Trophoblast cell (in vitro differentiated cells and primary cell): ENCODE results near the gene COPS6.
A peak's percentile ranks its signal among the peaks of the same experiment; 100 is the strongest.

Source experiments
- DNase-seq, 2 donors: peaks; one replicate each; pipeline ENCODE4 v3.0.0-alpha.2; 2016
- H2AFZ ChIP-seq: 2 replicates; pipeline ENCODE4 v1.6.1; 2013; ENCODE audit warnings: low read length, moderate library complexity, mild to moderate bottlenecking; ENCODE audit not compliant: insufficient read depth, poor library complexity
- H2AK5ac ChIP-seq: 2 replicates; pipeline ENCODE4 v1.6.1; 2013; ENCODE audit warnings: mild to moderate bottlenecking, low read length
- H2BK120ac ChIP-seq: 2 replicates; pipeline ENCODE4 v1.6.1; 2013; ENCODE audit warnings: low read length, mild to moderate bottlenecking, moderate library complexity; ENCODE audit not compliant: insufficient read depth, poor library complexity
- H2BK12ac ChIP-seq: 2 replicates; pipeline ENCODE4 v1.6.1; 2013; ENCODE audit warnings: mild to moderate bottlenecking, low read length, moderate library complexity
- H2BK5ac ChIP-seq: 2 replicates; pipeline ENCODE4 v1.6.1; 2013; ENCODE audit warnings: low read length, low read depth, moderate library complexity, mild to moderate bottlenecking; ENCODE audit not compliant: poor library complexity
- H3K14ac ChIP-seq: 2 replicates; pipeline ENCODE4 v1.6.1; 2013; ENCODE audit warnings: mild to moderate bottlenecking, low read length
- H3K18ac ChIP-seq: 2 replicates; pipeline ENCODE4 v1.6.1; 2013; ENCODE audit warnings: mild to moderate bottlenecking, low read length
- H3K23ac ChIP-seq: 2 replicates; pipeline ENCODE4 v1.6.1; 2013; ENCODE audit warnings: low read length
- H3K27ac ChIP-seq: 2 replicates; pipeline ENCODE4 v1.5.1; 2013; ENCODE audit warnings: low read depth, mild to moderate bottlenecking, inconsistent platforms, low read length, moderate library complexity
- H3K27me3 ChIP-seq: 2 replicates; pipeline ENCODE4 v1.6.1; 2013; ENCODE audit warnings: inconsistent platforms, mild to moderate bottlenecking, low read length, moderate library complexity; ENCODE audit not compliant: insufficient read depth
- H3K36me3 ChIP-seq, 2 experiments: 1 replicate in 1 of 2; 2 replicates in 1 of 2; pipeline ENCODE4 v1.6.1; 2013; ENCODE audit warnings: low read length in 2 of 2, mild to moderate bottlenecking in 2 of 2, moderate library complexity in 1 of 2; ENCODE audit not compliant: insufficient read depth in 2 of 2, control insufficient read depth in 1 of 2
- H3K4ac ChIP-seq: 2 replicates; pipeline ENCODE4 v1.6.1; 2013; ENCODE audit warnings: low read depth, mild to moderate bottlenecking, low read length, moderate library complexity
- H3K4me1 ChIP-seq, 2 experiments: 1 replicate in 1 of 2; 2 replicates in 1 of 2; pipeline ENCODE4 v1.6.1; 2013; ENCODE audit warnings: low read length in 2 of 2, mild to moderate bottlenecking in 2 of 2, moderate library complexity in 1 of 2; ENCODE audit not compliant: insufficient read depth in 2 of 2, control insufficient read depth in 1 of 2
- H3K4me2 ChIP-seq: 2 replicates; pipeline ENCODE4 v1.6.1; 2013; ENCODE audit warnings: inconsistent platforms, mild to moderate bottlenecking, low read length, moderate library complexity
- H3K4me3 ChIP-seq: 2 replicates; pipeline ENCODE4 v1.5.1; 2013; ENCODE audit warnings: mild to moderate bottlenecking, low read depth, low read length, inconsistent platforms
- H3K79me1 ChIP-seq: one replicate; pipeline ENCODE4 v1.6.1; 2013; ENCODE audit warnings: low read length
- H3K79me2 ChIP-seq: 2 replicates; pipeline ENCODE4 v1.6.1; 2013; ENCODE audit warnings: low read length, mild to moderate bottlenecking; ENCODE audit not compliant: control insufficient read depth, insufficient read depth, poor library complexity
- H3K9ac ChIP-seq: 2 replicates; pipeline ENCODE4 v1.6.1; 2013; ENCODE audit warnings: mild to moderate bottlenecking, low read length
- H3K9me3 ChIP-seq: 2 replicates; pipeline ENCODE4 v1.6.1; 2013; ENCODE audit warnings: low read depth, mild to moderate bottlenecking, control low read depth, inconsistent platforms, low read length; ENCODE audit not compliant: insufficient read depth
- H4K12ac ChIP-seq: 2 replicates; pipeline ENCODE4 v1.6.1; 2013; ENCODE audit warnings: low read depth, mild to moderate bottlenecking, low read length, moderate library complexity
- H4K8ac ChIP-seq: 2 replicates; pipeline ENCODE4 v1.6.1; 2013; ENCODE audit warnings: low read depth, mild to moderate bottlenecking, low read length, moderate library complexity
- H4K91ac ChIP-seq: one replicate; pipeline ENCODE4 v1.6.1; 2013; ENCODE audit warnings: low read depth, mild to moderate bottlenecking, low read length, moderate library complexity
- WGBS: extraction: QIAGEN DNeasy Blood & Tissue Kit; methylation state at CpG from one replicate; pipeline ENCODE4 v1.1.7; 2013; ENCODE audit warnings: missing lambda C conversion rate; ENCODE audit not compliant: insufficient read length, insufficient coverage; ENCODE audit errors: extremely low coverage; 5-methylcytosine and 5-hydroxymethylcytosine counted together

The COPS6 gene

DNA sequence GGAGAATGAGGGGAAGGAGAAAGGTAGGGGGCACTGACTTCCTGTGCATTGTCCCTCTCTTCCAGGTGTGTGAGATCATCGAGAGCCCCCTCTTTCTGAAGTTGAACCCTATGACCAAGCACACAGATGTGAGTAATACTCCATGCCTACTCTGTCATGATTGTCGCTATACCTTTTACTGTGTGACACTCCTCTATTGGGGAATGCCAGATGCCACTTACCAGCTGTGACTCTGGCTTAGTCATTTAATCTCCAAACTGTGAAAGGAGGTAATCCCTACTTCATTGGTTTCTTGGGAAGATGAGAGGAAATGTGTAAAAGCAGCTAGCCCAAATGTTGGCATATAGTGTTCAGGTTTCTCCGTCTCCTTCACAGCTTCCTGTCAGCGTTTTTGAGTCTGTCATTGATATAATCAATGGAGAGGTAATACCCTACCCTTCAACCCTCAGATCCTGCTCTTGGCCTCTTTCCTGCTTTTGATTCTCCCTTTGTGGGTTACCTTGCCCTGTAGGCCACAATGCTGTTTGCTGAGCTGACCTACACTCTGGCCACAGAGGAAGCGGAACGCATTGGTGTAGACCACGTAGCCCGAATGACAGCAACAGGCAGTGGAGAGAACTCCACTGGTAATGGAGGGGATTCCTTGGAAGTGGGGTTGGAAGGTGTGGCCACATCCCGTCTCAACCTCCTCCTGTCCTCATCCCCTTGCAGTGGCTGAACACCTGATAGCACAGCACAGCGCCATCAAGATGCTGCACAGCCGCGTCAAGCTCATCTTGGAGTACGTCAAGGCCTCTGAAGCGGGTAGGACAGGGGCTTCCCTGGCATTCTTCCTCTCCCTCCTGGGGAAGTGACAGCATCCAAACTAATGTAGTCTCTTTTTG, 2.0 kb downstream of the COPS6 start:
- Histone ChIP-seq H3K14ac (no peak overlapping the region), H3K27me3 (no peaks in the 10 kb centered on the region), H4K12ac (no peak overlapping the region), H2BK12ac (no peak overlapping the region), H2BK5ac (no peak overlapping the region), H3K79me1 (peaks cover 17% of the 10 kb centered on the region), H3K27ac (no peak overlapping the region), H3K9me3 (no peaks in the 10 kb centered on the region), H4K8ac (no peak overlapping the region), H4K91ac (no peak overlapping the region), H3K18ac (no peak overlapping the region), H3K4ac (no peak overlapping the region), H2AFZ (no peak overlapping the region), H3K23ac (peak overlapping the region; percentile 43), H2AK5ac (no peak overlapping the region), H3K36me3 (peaks cover 45 to 54% of the 10 kb centered on the region in 2 experiments), H3K9ac (no peak overlapping the region), H3K79me2 (peaks cover 6% of the 10 kb centered on the region), H2BK120ac (no peak overlapping the region), H3K4me2 (no peak overlapping the region), H3K4me3 (no peak overlapping the region), H3K4me1 (peaks cover 9 to 15% of the 10 kb centered on the region in 2 experiments)
- no peak for DNase-seq
- WGBS = no CpG with 5 or more reads among the region's 14 CpGs

DNA sequence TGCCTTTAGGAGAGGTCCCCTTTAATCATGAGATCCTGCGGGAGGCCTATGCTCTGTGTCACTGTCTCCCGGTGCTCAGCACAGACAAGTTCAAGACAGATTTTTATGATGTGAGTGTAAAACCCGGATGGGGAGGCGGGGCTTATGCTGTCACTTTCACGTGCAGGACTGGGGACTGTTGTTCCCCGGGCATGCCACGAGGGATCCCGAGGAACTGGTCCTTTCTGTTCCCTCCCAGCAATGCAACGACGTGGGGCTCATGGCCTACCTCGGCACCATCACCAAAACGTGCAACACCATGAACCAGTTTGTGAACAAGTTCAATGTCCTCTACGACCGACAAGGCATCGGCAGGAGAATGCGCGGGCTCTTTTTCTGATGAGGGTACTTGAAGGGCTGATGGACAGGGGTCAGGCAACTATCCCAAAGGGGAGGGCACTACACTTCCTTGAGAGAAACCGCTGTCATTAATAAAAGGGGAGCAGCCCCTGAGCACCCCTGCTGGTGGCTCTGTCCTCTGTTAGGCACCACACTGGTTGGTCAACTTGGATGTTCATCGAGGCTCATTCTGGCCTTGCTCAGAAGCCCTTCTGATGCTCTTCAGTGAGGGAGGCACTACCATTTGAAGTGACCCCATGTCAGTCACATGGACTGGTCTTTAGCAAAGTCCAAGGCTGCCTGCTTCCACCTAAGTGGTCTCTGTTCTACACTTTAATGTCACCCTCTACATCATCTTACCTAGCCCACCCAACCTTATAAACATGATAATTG, 2.8 kb downstream of the COPS6 start:
- H3K79me2 ChIP-seq = peaks cover 6% of the 10 kb centered on the region
- no peak overlapping the region for H2BK120ac ChIP-seq
- H3K27me3 ChIP-seq = no peaks in the 10 kb centered on the region
- no peaks in the 10 kb centered on the region for H3K9me3 ChIP-seq
- H3K4me2 ChIP-seq = no peak overlapping the region
- peaks cover 53 to 62% of the 10 kb centered on the region in 2 experiments for H3K36me3 ChIP-seq
- H2BK12ac ChIP-seq = no peak overlapping the region
- H4K91ac ChIP-seq = no peak overlapping the region
- no peak overlapping the region for H3K9ac ChIP-seq
- no peak overlapping the region for H3K27ac ChIP-seq
- H3K14ac ChIP-seq = no peak overlapping the region
- H2AFZ ChIP-seq = no peak overlapping the region
- DNase-seq = peak in 1 of 2 donors; percentile 36
- H3K4ac ChIP-seq = no peak overlapping the region
- H4K12ac ChIP-seq = no peak overlapping the region
- H4K8ac ChIP-seq = no peak overlapping the region
- peaks cover 9 to 15% of the 10 kb centered on the region in 2 experiments for H3K4me1 ChIP-seq
- no peak overlapping the region for H2AK5ac ChIP-seq
- H3K4me3 ChIP-seq = no peak overlapping the region
- WGBS = no CpG with 5 or more reads among the region's 19 CpGs
- H3K79me1 ChIP-seq = peaks cover 17% of the 10 kb centered on the region
- H3K23ac ChIP-seq = no peak overlapping the region
- no peak overlapping the region for H3K18ac ChIP-seq
- H2BK5ac ChIP-seq = no peak overlapping the region

DNA sequence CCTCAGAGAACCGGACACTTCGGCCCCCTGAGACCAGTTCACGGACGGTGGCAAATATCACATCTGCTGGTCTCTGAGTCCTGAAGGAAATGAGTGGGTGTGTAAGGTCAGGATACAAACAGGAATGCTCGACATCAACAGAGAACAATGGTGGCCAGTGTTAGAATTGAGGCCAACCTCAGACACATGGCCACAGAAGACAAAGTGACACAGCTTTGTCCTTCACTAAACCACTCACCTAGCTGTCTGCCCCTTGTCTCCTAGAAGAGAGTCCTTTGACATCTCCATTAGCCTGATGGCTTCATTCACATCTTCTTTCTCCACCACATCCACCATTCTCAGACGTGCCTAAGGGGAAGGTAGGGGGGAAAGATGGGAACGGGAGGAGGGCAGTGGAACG, 4.3 kb downstream of the COPS6 start:
- WGBS = no CpG with 5 or more reads among the region's 8 CpGs
- Histone ChIP-seq H3K36me3 (peaks cover 65 to 76% of the 10 kb centered on the region in 2 experiments), H4K91ac (no peak overlapping the region), H2AK5ac (no peak overlapping the region), H3K27ac (no peak overlapping the region), H3K79me2 (peaks cover 6% of the 10 kb centered on the region), H3K23ac (no peak overlapping the region), H3K4me2 (no peak overlapping the region), H3K27me3 (no peaks in the 10 kb centered on the region), H4K12ac (no peak overlapping the region), H2BK120ac (no peak overlapping the region), H3K18ac (no peak overlapping the region), H3K4me3 (no peak overlapping the region), H2BK5ac (no peak overlapping the region), H3K9me3 (no peaks in the 10 kb centered on the region), H3K9ac (no peak overlapping the region), H3K4ac (no peak overlapping the region), H4K8ac (no peak overlapping the region), H3K4me1 (peaks cover 4 to 9% of the 10 kb centered on the region in 2 experiments), H3K79me1 (peaks cover 11% of the 10 kb centered on the region), H2AFZ (no peak overlapping the region), H3K14ac (no peak overlapping the region), H2BK12ac (no peak overlapping the region)
- DNase-seq = no peak

DNA sequence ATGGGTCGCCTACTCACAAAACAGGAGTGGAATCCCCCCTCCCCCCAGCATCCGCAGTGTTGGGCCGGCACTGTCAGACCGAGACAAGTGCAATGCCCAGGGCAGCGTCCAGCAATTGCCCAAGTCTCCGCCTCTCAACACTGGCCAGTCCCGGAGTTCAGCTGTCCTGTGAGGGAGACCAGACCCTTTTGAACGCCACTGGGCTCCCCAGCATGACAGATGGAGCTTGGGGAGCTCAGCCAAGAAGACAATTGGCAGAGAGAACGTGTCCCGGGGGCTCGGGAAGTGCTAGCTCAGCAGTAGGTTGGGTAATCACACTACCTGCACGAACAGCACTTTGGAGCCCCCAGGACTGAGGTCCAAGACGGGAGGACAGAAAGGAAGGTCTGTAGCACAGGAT, 4.7 kb downstream of the COPS6 start:
- Histone ChIP-seq H3K4me2 (no peak overlapping the region), H2BK120ac (no peak overlapping the region), H4K91ac (no peak overlapping the region), H3K9ac (peak overlapping the region; percentile 32), H3K27me3 (no peaks in the 10 kb centered on the region), H3K4me1 (peaks cover 1 to 4% of the 10 kb centered on the region in 2 experiments), H3K4me3 (no peak overlapping the region), H3K36me3 (peaks cover 69 to 80% of the 10 kb centered on the region in 2 experiments), H3K4ac (no peak overlapping the region), H4K12ac (no peak overlapping the region), H2AFZ (no peak overlapping the region), H4K8ac (no peak overlapping the region), H2AK5ac (no peak overlapping the region), H3K14ac (no peak overlapping the region), H3K79me2 (peaks cover 6% of the 10 kb centered on the region), H3K23ac (no peak overlapping the region), H3K9me3 (no peaks in the 10 kb centered on the region), H3K27ac (no peak overlapping the region), H2BK12ac (no peak overlapping the region), H3K79me1 (peaks cover 7% of the 10 kb centered on the region), H2BK5ac (no peak overlapping the region), H3K18ac (no peak overlapping the region)
- no peak for DNase-seq
- WGBS = no CpG with 5 or more reads among the region's 13 CpGs
